Left cardiac atrium (tissue), 4 donors: ENCODE data around the gene ZNF483. TPM values are rescaled to one million over a fixed set of nuclear protein-coding genes. Genes with fewer than 3 reads are reported as not detected.
A peak's percentile ranks its signal among the peaks of the same experiment; 100 is the strongest.
"Not testable (repeated sequence)": the region's sequence is repeated elsewhere in the genome, so short reads cannot be mapped to it uniquely, and the experiment has no call there.

Source experiments
- ATAC-seq, 2 donors: fragments of 200-7000 bp; cut with Tn5 transposase; one replicate each; pipeline ENCODE4 v1.9.1; 2020; ENCODE audit warnings: mild to moderate bottlenecking in 2 of 2, moderate library complexity in 2 of 2
- DNase-seq: peaks from one replicate; pipeline ENCODE4 v3.0.0-alpha.2; 2020
- intact Hi-C, 2 donors: fragments of 100-400 bp; cut with DNase I; formaldehyde crosslinking; loops; one replicate each; pipeline versions ENCODE4 v1.14.1 to v1.15.1; 2022 to 2023
- long read RNA-seq: library from polyadenylated mRNA; unstranded; transcript quantifications from one replicate; pipeline ENCODE4 v2.0.0, GENCODE V29; 2021
- total RNA-seq, 2 donors: library from RNA; stranded (reverse); fragmentation: NEBNext Ultra II Directional; extraction: Animal tissue kit (Norgen Biotek cat#: 25700); gene quantifications; one replicate each; pipeline ENCODE4 v1.2.1, GENCODE V29; 2021
- donor health status: DM: no; HTN: yes; CAD: no.
- donor health status: DM: no; HTN: yes; CAD: no; lungs with severe emphysema.
- donor health status: DM: yes; HTN: yes; CAD: no.
- donor health status: Dilated cardiomyopathy.

Gene ZNF483
- total RNA-seq: 1 to 10 TPM; 6.0 to 7.4 TPM
- long read RNA-seq, partial matches to known transcripts: 0 of 5 reads
- long read RNA-seq, other reads (novel, unspliced or antisense): 3 of 5 reads

DNA sequence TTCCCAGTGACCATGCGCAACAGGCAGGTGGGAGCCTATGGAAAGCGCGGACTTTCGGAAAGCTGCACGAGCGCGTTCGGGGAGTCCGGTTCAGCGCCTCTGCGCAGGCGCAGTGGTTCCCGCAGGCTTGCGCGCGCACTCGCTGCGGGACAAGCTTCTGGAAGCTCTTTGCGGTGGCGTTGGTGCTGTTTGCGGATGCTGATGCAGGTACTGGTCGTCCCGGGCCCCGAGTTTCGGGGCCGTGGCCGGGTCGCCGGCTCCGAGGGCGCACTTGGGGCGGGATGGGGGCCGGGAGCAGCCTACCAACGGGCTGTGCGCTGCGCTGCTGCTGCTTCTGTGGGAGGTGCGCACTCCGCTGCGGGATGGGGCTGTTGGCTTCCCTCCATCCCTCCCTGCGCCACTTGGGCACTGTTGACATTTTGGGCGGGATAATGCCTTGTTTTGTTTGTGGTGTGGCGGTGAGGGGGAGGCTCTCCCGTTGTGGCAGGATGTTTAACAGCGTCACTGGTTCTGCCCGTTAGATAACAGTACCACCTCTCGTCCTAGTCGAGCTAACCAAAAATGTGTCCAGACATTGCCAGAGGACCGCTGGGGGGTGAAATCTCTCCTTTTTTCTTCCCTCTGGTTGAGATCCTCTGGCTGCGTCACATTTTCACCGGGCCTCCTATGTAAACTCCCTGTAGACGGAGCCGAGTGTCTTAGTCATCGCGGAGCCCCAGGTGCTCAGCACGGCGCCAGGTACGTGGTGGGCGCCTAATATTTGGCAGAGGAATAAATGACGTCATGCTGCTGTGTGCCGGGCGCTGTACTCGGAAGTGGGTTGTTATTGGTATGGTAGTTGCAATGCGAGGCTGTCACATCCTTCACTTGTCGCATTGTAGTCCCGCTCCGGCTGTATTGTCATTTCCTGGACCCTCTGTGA lies at the start of gene ZNF483:
TSS of gene ZNF483 (plus strand) at position 124 of the 922 bp plus-strand sequence. CDS start 2,217 bp downstream, outside the sequence.
- peak; percentile 94 to 96 for ATAC-seq
- DNase-seq: peak; percentile 83
- intact Hi-C loops: no loop called here

DNA sequence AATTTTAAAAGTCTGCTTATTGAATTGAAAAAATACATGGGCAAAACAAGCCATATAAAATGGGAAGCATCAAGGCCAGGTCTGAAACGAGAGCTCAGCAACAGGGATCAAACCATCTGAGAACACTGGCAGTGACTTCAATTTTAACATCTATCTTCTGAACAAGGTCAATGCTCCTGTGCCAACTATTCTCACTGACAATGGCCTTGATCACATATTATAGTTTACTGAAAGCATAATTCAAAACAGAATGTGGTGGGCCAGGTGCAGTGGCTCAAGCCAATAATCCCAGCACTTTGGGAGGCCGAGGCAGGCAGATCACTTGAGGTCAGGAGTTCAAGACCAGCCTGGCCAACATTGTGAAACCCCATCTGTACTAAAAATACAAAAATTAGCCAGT lies 49.8 kb upstream of the ZNF483 start:
- no peak for DNase-seq
- peak in 1 of 2 donors; percentile 27 for ATAC-seq
- intact Hi-C loops: no loop called here

DNA sequence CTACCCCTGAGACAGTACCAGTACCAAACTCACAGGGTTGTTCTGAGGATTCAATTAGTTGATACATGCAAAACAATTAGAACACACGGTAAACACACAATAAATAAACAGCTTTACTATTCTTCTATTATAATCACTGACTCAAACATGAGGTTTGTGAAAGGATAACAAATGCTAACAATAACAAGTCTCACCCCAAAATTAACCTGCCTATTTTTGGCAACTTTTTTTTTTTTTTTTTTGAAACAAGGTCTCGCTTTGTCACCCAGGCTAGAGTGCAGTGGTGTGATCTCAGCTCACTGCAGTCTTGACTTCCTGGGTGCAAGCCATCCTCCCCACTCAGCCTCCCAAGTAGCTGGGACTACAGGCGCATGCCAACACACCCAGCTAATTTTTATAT lies 47.3 kb upstream of the ZNF483 start:
- ATAC-seq: no peak
- intact Hi-C loops: no loop called here
- DNase-seq: no peak

DNA sequence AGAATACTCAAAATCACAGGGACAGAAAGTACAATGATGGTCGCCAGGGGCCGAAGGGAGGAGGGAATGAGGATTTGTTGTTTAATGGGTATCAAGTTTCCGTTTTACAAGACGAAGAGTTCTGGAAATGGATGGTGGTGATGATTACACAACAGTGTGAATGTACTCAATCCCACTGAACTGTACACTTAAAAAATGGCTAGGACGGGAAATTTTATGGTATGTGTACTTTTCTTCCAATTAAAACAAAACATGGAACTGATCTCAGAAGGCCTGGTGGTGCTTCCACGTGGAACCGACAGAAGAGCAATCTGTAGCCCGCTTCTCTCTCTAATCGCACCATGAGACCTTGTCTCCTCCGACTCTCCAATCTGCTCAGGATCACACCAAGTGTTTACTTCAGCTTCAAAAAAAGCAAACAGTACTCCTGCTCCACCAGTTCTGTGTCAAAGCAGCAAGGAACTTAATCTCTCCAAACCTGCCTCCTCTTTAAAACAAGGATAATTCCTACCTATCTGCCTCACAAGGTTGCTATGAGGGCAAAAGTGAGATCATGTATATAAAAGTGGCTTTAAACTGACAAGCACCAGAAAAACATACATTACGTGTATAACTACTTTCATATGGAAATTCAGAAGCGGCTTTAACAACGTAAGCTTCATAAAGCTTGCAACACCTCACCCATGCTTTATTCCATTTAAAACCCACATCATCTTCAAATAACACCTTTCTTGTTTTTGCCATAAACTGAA lies 42.9 kb upstream of the ZNF483 start:
- DNase-seq (no peak), ATAC-seq (no peak)
- intact Hi-C loops: no loop called here

DNA sequence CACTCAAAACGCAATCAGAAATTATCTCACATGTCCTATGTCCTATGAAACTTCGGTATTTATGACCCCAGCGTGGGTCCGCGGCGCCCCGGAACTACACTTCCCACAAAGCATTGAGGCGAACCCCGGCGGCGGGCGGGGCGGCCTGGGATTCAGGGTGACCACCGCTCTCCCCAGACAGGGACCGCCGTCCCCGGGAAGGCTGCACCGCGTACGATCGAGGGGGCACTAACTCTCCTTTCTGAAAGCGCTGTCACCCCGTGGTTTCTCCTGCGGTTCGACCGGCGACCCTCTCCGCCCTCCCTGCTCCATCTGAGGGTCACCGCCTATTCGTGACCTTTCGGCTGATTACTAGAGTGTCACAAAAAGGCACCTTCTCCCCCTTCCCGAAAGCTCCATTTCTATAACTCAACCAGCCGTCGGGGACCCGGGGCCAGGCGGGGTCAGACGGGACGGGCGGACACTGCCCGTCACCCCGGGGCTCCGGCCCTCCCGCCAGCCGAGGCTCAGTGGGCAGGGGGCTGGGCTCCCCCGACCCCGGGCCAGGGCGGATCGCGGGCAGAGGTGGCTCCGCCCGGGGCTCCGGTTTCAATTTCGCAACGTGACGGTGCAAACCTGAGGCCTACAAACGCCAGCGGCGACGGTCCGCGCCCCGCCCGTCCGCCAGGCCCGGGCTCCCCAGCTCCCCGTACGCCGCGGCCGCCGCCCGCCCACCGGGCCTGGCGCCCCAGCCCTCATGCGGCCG lies 42.1 kb upstream of the ZNF483 start:
- peak; percentile 83 for DNase-seq
- peak; percentile 69 to 77 for ATAC-seq
- intact Hi-C loops: no loop called here

DNA sequence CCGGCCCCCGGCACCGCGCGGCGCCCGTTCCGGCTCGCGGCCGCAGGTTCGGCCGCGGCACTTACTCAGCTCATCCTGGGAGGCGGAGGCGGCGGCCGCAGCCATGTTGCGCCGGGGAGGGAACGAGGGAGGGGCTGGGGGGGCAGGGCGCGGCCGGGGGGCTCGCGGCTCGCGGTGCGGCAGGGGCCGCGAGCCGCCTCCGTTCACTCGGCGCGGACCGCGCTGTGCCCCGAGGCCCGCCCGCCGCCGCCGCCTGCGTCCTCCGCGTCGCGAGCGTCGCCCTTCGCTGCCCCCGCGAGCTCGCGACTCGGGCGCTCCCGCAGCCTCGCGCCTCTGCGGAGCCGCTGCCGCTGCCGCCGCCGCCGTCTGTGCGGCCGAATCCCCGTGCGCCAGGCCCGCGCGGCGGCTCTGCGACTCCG lies 41.5 kb upstream of the ZNF483 start:
- intact Hi-C loops: no loop called here
- no peak for DNase-seq
- ATAC-seq: peak in 1 of 2 donors; percentile 24

DNA sequence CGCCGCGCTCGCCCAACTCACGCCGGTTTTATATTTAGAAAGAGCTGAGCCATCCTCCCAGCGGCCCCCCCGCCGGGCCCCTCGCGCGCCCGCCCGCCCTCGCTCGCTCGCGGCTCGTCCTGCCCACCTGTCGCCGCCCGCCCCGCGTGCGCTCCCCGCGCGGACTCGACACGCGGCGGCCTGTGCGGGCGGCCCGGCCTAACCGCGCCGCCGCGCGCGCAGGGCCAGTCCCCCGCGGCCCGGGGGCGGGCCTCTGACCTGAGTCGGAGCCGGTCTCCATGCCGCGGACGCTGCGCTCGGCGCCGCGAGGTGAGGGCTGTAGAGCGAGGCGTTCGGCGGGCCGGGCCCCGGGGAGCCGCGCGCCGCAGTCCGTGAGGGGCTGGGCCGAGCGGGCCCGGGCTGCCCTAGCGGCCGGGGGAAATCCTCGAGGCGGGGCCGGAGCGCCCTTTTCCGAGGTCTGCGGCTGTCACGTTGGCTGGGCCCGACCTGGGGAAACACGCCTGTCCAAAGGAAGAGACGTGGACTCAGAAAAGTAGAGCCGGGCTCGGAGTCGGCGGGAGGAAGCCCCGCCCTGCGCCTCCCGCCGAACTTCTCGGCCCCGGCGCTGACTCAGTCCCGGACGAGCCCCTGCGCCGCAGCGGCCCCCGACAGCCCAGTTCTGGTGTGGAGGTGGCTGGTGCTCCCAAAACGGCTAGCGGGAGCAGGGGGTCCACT lies 41.0 kb upstream of the ZNF483 start, which contains the start of gene ECPAS:
TSS of gene ECPAS (minus strand) at position 526 of the 714 bp plus-strand sequence. CDS start 11,465 bp downstream, outside the sequence.
- ATAC-seq: peak; percentile 79 to 90
- peak; percentile 84 for DNase-seq
- intact Hi-C loops: no loop called here

DNA sequence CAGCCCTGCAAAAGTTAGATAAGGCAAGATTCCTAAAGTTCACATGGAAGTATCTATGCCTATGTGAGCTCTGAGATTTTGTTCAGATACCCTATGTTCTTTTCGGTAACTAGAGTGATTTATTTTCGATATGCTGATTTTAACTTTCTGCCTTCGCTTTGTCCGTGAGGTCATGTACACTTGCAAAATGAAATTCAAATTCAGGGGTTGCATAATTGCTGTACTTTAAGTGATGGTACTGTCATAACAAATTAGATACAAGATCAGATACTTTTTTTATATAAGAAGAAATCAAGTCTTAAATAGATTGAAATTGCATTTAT lies 40.4 kb upstream of the ZNF483 start:
- intact Hi-C loops: no loop called here
- no peak for ATAC-seq
- no peak for DNase-seq

DNA sequence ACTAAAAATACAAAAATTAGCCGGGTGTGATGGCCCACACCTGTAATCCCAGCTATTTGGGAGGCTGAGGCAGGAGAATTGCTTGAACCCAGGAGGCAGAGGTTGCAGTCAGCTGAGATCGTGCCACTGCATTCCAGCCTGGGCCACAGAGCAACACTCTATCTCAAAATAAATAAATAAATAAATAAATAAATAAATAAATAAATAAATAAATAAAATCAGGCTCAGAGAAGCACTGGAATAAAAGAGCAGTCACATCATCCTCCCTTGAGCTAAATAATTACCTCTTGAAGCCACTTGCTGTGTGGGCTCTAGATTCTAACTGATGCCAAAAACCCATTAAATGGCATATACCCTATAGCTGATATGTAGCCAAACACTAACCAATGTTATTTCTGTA lies 27.8 kb upstream of the ZNF483 start:
- ATAC-seq, DNase-seq, intact Hi-C loops: not testable (repeated sequence)

DNA sequence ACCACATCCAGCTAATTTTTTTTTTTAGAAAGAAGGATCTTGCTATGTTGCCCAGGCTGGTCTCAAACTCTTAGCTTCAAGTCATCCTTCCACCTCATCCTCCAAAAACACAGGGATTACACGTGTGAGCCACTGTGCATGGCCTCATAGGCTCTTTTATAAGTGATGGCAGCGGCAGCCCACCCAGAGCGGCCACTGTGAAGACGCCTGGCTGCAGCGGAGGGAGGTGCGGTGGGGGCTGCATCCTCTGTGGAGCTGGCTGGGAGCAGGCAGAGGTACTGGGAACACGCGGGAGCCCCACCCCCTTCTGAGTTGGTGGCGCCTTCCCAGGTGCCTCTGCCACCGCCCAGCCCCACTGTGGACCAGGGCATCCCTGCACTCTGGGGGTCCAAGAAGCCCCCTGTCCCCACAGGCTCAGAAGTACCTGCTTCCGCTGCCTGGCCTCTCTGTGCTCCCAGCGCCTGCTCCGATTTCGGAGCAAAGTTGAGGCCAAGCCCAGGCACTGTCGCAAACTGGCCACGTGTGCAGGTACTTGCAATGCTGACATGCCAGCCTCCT lies 23.9 kb upstream of the ZNF483 start:
- DNase-seq (no peak), ATAC-seq (no peak)
- intact Hi-C loops: no loop called here

DNA sequence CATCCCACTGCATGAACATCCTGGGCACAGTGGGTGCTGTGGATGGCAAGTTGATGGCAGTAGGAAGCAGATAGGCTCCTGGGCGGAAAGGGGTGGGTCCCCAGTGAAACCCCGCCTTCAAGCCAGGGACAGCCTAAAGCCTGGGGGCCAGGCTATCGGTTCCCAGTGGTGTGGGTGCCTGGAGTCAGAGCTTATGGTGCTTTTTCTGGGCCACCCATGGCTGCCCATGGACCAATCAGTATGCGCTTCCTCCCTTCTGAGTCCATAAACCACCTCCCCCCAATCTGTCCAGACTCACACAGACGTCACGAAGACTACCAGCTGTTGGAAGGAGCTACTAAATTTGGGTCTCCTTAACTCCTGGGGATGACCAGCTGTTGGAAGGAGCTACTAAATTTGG lies 23.3 kb upstream of the ZNF483 start:
- intact Hi-C loops: no loop called here
- DNase-seq (no peak), ATAC-seq (no peak)

DNA sequence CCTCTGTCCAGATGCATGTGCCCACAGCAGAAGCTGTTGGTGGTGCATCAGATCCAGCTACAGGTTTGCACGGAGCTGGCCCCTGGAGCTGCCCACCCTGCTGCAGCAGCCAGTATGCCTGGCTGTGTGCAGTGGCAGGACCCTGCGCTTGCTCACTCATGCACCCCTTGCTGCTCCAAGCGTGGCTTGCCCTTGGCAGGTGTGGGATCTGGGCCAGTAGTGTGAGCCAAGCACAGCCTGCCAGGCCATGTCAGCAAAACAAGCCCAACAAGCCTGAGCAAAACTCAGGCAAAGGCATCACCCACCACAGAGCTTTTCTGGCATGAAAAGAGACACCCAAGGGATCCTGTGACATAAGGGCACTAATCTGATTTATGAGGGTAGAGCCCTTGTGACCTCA lies 22.5 kb upstream of the ZNF483 start:
- ATAC-seq (no peak), DNase-seq (no peak)
- intact Hi-C loops: no loop called here

DNA sequence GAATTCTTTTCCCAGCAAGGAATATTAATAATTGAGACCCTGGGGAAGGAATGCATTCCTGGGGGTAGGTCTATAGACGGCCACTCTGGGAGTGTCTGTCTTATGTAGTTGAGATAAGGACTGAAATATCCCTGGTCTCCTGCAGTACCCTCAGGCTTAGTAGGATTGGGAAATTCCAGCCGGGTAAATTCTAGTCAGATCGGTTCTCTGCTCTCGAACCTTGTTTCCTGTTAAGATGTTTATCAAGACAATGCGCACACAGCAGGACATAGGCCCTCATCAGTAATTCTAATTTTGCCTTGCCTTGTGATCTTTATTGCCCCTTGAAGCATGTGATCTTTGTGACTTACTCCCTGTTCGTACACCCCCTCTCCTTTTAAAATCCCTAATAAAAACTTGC lies 13.4 kb upstream of the ZNF483 start:
- ATAC-seq, intact Hi-C loops, DNase-seq: not testable (repeated sequence)

DNA sequence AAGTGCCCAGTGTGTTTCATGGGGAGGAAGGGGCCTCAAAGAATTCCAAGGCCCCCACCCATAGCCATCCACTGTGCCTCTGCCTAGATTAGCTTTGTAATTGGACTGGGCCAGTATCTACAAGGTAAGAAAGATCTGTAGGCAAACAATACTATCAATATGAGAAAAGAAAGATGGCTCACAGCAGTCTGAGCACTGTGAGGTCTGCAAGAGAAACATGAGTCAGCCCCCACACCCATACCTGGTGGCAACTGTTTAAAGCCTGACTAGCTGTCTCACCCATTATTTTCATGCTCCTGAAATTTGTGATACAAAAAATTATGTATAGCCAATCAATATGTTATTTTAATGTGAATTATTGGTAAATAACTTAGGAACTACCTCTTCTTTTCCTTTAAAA lies 10.0 kb upstream of the ZNF483 start:
- DNase-seq (no peak), ATAC-seq (no peak)
- intact Hi-C loops: no loop called here

DNA sequence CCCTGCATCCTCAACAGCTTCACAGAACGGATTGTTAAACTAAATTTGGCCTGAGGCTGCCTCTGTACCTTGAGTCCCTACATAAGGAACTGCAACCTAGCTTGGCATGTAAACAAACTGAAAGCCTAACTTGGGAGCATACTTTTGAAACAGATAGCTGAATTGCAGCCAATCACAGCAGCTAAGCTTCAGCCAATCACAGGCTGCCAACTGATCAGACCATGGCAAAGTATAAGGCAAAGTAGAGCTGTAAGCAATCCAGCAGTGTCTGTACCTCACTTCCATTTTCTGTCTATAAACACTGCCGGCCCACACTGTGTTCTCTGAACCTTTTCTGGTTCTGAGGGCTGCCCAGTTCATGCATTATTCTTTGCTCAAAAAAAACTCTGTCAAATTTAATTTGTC lies 8.9 kb upstream of the ZNF483 start:
- intact Hi-C loops: no loop called here
- DNase-seq (no peak), ATAC-seq (no peak)

DNA sequence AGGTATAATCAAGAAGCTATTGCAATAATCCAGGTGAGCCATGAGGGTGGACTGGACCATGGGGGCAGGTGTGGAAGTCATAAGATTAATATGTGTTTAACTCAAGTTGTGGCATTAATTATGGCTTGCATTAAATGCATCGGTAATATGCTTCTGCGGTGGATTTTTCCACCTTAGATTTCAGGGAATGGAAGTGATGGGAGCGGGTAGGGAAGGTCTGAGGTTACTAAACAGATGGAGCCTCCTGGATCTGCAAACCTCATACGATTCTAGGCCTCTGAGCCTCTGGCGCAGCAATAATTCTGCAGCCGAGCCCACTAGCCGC lies 286 bp upstream of the ZNF483 start:
- intact Hi-C loops: no loop called here
- ATAC-seq: no peak

DNA sequence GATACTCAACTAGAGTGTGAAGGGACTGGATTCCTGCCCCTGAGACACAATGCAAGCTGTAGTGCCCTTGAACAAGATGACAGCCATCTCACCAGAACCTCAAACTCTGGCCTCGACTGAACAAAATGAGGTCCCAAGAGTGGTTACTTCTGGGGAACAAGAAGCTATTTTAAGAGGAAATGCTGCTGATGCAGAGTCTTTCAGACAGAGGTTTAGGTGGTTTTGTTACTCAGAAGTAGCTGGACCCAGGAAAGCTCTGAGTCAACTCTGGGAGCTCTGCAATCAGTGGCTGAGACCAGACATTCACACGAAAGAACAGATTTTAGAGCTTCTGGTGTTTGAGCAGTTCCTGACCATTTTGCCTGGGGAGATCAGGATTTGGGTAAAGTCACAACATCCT lies 2.4 kb downstream of the ZNF483 start:
- DNase-seq (no peak), ATAC-seq (no peak)
- intact Hi-C loops: no loop called here

More for the DNA sequence above, 286 bp upstream of the ZNF483 start:
- no peak for DNase-seq

DNA sequence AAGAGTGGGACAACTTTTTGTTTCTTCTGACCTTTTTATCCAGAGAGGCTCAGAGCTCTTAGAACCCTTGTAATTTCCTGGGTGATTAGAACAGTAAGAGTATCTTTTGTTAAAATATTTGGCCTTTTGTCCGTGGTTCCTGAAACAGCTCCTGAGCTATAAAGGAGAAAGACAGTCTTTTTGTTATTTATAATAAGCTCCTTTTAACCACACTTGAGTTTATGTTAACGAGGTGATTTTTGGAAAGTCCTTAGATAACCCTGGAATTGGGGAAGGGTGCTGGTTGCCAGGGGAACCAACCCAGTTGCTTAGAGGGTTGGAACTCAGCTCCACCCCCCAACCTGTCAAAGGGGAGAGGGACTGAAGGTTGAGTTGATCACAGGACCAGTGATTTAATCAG lies 4.8 kb downstream of the ZNF483 start:
- ATAC-seq (no peak), DNase-seq (no peak)
- intact Hi-C loops: no loop called here

DNA sequence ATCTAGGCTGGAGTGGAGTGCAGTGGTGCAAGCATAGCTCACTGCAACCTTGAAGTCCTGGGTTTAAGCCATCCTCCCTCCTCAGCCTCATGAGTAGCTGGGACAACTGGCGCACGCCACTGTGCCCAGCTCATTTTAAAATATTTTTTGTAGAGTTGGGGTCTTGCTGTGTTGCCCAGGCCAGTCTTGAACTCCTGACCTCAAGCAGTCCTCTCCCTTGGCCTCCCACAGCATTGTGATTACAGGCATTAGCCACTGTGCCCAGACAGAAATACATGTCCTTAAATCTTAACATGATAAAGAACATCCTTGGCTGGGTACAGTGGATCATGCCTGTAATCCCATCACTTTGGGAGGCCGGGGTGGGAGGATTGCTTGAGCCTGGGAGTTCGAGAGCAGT lies 6.7 kb downstream of the ZNF483 start:
- ATAC-seq (no peak), DNase-seq (no peak)
- intact Hi-C loops: no loop called here
